Ectodermal cell (in vitro differentiated cells): ENCODE data around the gene TEX11.
"Not testable (repeated sequence)": the region's sequence is repeated elsewhere in the genome, so short reads cannot be mapped to it uniquely, and the experiment has no call there.

Experiments
- H3K27ac ChIP-seq: 2 replicates; pipeline ENCODE4 v1.7.0; 2013; ENCODE audit warnings: mild to moderate bottlenecking, low read depth, low read length; ENCODE audit not compliant: insufficient read depth, poor library complexity, severe bottlenecking
- H3K27me3 ChIP-seq: 2 replicates; pipeline ENCODE4 v1.7.0; 2013; ENCODE audit warnings: mild to moderate bottlenecking, low read length; ENCODE audit not compliant: insufficient read depth, control insufficient read depth, poor library complexity, severe bottlenecking
- H3K36me3 ChIP-seq: one replicate; pipeline ENCODE4 v1.7.0; 2013; ENCODE audit warnings: low read length; ENCODE audit not compliant: control insufficient read depth, insufficient read depth
- H3K4me1 ChIP-seq: one replicate; pipeline ENCODE4 v1.7.0; 2013; ENCODE audit warnings: low read length; ENCODE audit not compliant: control insufficient read depth, insufficient read depth
- H3K4me3 ChIP-seq: 2 replicates; pipeline ENCODE4 v1.7.0; 2013; ENCODE audit warnings: low read depth, low read length, control low read depth; ENCODE audit not compliant: insufficient read depth
- H3K9me3 ChIP-seq: 2 replicates; pipeline ENCODE4 v1.7.0; 2013; ENCODE audit warnings: mild to moderate bottlenecking, low read length, moderate library complexity; ENCODE audit not compliant: control insufficient read depth
- WGBS, 2 experiments: methylation state at CpG; one replicate each; pipeline ENCODE4 v1.1.7; 2013; ENCODE audit warnings: missing lambda C conversion rate in 2 of 2; 5-methylcytosine and 5-hydroxymethylcytosine counted together

TEX11 gene

GRCh38 chrX:70852294-70852693, 56.2 kb downstream of the TEX11 start:
- Histone ChIP-seq H3K36me3 (no peaks in the 10 kb centered on the region), H3K9me3 (no peaks in the 10 kb centered on the region), H3K27ac (no peak overlapping the region), H3K27me3 (no peaks in the 10 kb centered on the region), H3K4me3 (no peak overlapping the region), H3K4me1 (no peaks in the 10 kb centered on the region)
- WGBS, 2 experiments = 90% methylated on average over 2 to 3 of the region's 3 CpGs

DNA sequence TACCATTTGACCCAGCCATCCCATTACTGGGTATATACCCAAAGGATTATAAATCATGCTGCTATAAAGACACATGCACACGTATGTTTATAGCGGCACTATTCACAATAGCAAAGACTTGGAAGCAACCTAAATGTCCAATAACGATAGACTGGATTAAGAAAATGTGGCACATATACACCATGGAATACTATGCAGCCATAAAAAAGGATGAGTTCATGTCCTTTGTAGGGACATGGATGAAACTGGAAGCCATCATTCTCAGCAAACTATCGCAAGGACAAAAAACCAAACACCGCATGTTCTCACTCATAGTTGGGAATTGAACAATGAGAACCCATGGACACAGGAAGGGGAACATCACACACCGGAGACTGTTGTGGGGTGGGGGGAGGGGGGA, 64.4 kb downstream of the TEX11 start:
- H3K27ac ChIP-seq, H3K4me3 ChIP-seq, H3K27me3 ChIP-seq, H3K9me3 ChIP-seq, H3K36me3 ChIP-seq, H3K4me1 ChIP-seq: not testable (repeated sequence)
- 87% methylated on average over 3 of the region's 6 CpGs; no CpG with 5 or more reads in 1 of the 2 experiments for WGBS, 2 experiments

- H3K4me3 ChIP-seq, H3K36me3 ChIP-seq, H3K4me1 ChIP-seq, H3K27ac ChIP-seq, H3K27me3 ChIP-seq, H3K9me3 ChIP-seq: not testable (repeated sequence)
- WGBS, 2 experiments = 91 to 100% methylated on average over 1 of the region's 1 CpG
Measured at GRCh38 chrX:70843620-70844019, 64.9 kb downstream of the TEX11 start.

- no peaks in the 10 kb centered on the region for H3K9me3 ChIP-seq
- 88 to 100% methylated on average over 4 to 5 of the region's 7 CpGs for WGBS, 2 experiments
- no peaks in the 10 kb centered on the region for H3K27me3 ChIP-seq
Measured at GRCh38 chrX:70834589-70834988, 73.9 kb downstream of the TEX11 start.

DNA sequence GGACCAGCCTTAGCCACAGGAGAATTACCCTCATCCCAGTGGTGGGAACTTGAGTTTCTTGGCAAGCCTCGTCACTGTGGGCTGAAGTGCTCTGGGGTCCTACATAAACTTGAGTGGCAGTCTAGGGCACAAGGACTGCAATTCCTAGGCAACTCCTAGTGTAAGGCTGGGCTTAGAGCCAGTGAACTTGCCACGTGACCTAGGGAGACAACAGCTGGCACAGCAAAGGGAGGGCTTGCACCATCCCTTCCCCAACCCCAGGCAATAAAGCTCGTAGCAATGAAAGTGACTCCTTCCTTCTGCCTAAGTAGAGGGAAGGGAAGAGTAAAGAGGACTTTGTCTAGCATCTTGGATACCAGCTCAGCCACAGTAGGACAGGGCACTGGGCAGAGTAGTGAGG, 81.8 kb downstream of the TEX11 start:
- Histone ChIP-seq H3K4me1 (no peaks in the 10 kb centered on the region), H3K4me3 (no peak overlapping the region), H3K27me3 (no peaks in the 10 kb centered on the region), H3K36me3 (no peaks in the 10 kb centered on the region), H3K27ac (no peak overlapping the region), H3K9me3 (no peaks in the 10 kb centered on the region)
- WGBS, 2 experiments = 94 to 95% methylated on average over 2 to 3 of the region's 3 CpGs

More at GRCh38 chrX:70834589-70834988, 73.9 kb downstream of the TEX11 start:
- no peaks in the 10 kb centered on the region for H3K36me3 ChIP-seq
- no peak overlapping the region for H3K4me3 ChIP-seq
- H3K27ac ChIP-seq = no peak overlapping the region
- no peaks in the 10 kb centered on the region for H3K4me1 ChIP-seq

DNA sequence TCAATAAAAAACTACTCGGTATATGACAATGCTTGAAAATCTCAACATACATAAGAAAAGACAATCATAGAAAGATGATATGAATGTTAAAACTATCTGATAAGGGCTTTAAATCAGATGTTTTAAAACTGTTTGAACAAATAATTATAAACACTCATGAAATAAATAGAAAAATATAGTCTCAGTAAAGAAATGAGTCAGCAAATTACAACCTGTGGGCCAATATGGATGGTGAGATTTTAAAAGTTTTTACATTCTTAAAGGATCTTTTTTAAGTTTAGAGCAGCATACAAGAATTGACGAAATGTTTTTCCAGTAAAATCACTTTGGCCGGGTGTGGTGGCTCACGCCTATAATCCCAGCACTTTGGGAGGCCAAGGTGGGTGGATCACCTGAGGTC, 83.1 kb downstream of the TEX11 start:
- Histone ChIP-seq H3K4me3 (no peak overlapping the region), H3K27ac (no peak overlapping the region), H3K9me3 (no peaks in the 10 kb centered on the region), H3K4me1 (no peaks in the 10 kb centered on the region), H3K27me3 (no peaks in the 10 kb centered on the region), H3K36me3 (no peaks in the 10 kb centered on the region)
- WGBS, 2 experiments = 94 to 95% methylated on average over 3 of the region's 4 CpGs

DNA sequence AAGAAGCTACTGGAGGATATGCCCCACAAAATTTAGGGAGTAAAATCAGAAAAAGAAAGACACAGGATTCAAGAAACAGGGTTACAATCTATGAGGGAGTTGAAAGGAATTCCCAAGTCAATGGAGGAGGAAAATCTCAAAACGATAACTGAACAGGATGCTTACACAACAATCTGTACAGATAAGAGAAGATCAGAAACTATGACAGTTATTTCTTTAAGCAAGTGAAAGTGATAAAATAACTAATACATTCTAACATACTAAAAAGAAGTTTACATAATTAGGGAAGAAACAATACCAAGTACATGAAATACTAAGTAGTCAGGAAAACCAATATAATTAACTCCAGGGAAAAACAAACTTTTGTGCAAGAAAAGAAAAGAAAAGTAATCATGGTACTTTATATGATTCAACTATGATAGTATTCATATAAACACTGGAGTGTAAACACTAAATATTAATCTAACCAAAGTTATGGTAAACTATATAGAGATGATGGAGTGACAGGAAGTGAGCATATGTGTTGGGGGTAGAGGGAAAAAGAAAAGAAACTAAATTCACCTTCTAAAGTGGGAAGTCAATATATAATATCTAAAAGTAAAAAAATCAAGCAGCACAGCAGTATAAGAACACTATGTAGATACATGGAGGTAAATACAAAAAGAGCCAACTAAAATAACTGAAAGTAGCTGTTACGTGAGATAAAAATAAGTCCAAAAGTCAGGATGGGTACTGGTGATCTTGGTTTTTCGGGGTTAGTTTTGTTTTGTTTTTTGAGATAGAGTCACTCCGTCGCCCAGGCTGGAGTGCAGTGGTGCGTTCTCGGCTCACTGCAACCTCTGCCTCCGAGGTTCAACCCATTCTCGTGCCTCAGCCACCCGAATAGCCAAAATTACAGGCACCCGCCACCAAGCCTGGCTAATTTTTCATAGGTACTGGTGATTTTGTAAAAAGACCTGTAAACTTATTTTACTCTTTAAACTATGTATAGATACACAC, 99.3 kb downstream of the TEX11 start:
- Histone ChIP-seq H3K9me3 (no peaks in the 10 kb centered on the region), H3K36me3 (no peaks in the 10 kb centered on the region), H3K4me1 (no peaks in the 10 kb centered on the region), H3K27me3 (no peaks in the 10 kb centered on the region), H3K27ac (no peak overlapping the region), H3K4me3 (no peak overlapping the region)
- WGBS, 2 experiments = 95 to 96% methylated on average over 9 of the region's 11 CpGs

DNA sequence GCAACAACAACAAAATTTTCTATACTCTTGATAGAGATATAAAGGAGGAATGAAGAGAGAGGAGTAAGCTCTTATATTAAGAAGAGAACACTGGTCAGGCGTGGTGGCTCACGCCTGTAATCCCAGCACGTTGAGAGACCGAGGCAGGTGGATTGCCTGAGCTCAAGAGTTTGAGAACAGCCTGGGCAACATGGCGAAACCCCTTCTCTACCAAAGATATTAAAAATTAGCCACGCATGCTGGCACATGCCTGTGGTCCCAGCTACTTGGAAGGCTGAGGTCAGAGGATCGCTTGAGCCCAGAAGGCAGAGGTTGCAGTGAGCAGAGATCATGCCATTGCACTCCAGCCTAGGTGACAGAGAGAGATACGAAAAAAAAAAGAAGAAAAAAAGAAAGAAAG, 102.4 kb downstream of the TEX11 start:
- Histone ChIP-seq H3K27ac (no peak overlapping the region), H3K4me1 (no peaks in the 10 kb centered on the region), H3K27me3 (no peaks in the 10 kb centered on the region), H3K9me3 (no peaks in the 10 kb centered on the region), H3K4me3 (no peak overlapping the region), H3K36me3 (no peaks in the 10 kb centered on the region)
- WGBS, 2 experiments = 85 to 91% methylated on average over 8 of the region's 8 CpGs

DNA sequence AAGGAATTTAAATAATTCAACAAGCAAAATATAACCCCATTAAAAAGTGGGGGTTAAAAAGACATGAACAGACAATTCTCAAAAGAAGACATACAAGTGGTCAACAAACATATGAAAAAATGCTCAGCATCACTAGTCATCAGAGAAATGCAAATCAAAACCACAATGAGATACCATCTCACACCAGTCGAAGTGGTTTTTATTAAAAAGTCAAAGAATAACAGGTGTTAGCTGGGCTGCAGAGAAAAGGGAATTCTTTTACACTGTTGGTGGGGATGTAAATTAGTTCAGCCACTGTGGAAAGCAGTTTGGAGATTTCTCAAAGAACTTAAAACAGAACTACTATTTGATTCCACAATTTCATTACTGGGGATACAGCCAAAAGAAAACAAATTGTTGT, 111.8 kb downstream of the TEX11 start:
- WGBS, 2 experiments = 88% methylated on average over 1 of the region's 1 CpG; no CpG with 5 or more reads in 1 of the 2 experiments
- H3K27ac ChIP-seq, H3K27me3 ChIP-seq, H3K36me3 ChIP-seq, H3K4me3 ChIP-seq, H3K4me1 ChIP-seq, H3K9me3 ChIP-seq: not testable (repeated sequence)

- Histone ChIP-seq H3K27ac (no peak overlapping the region), H3K9me3 (no peaks in the 10 kb centered on the region), H3K27me3 (no peaks in the 10 kb centered on the region), H3K4me1 (no peaks in the 10 kb centered on the region), H3K4me3 (no peak overlapping the region), H3K36me3 (no peaks in the 10 kb centered on the region)
- 83 to 100% methylated on average over 1 of the region's 2 CpGs for WGBS, 2 experiments
Measured at GRCh38 chrX:70774223-70774622, 134.3 kb downstream of the TEX11 start.
